ENCODE results near the gene MAGI3.

MAGI3 gene

DNA sequence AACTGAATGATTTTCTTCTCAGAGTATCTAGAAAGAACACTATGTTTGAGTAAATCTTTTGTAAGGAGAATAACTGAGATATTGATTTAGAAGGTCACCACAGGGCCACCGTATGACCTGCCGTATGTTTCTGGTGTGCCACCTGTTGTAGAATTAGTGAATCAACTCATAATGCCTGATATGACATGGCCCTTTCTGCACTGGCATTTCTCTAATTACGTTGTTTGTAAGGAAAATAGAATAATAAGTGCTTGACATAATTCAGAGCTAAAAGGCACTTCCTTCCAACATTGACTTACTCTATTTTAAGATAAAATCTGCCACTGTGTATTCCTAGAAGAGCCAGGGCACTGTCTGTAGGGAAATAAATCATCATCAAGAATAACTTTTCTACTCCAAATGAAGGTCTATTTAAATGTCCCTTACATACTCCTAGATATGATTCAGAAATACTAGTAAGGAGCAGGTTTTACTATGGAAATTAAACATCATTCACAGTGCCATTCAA, 267.3 kb downstream of the MAGI3 start:
- no peak for DNase-seq (ENCODE audit: low read depth)

GRCh38 chr1:113659035-113659434, 268.7 kb downstream of the MAGI3 start:
- DNase-seq (ENCODE audit: low read depth): no peak

DNA sequence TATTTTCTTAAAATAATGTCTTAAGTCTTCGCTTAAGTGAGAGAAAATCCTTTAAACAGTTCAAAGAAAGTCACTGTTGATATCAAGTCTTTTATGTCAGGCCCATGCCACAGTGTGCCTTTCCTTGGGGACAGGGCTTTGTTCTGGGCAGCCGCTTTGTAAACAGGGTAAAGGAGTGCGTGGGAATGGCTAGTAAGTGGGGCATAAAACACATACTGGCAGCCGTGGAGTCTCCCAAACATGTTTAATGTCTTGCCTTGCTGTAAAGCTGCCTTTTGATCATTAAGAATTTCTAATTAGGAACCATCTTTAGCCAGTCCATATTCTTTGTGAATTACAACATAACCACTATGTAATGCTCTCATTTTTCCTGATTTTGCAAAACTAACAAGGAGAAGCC, 269.2 kb downstream of the MAGI3 start:
- no peak for DNase-seq (ENCODE audit: low read depth)

- DNase-seq (ENCODE audit: low read depth): no peak
Measured at GRCh38 chr1:113660088-113660487, 269.8 kb downstream of the MAGI3 start.

GRCh38 chr1:113662101-113662500, 271.8 kb downstream of the MAGI3 start:
- no peak for DNase-seq (ENCODE audit: low read depth)

DNA sequence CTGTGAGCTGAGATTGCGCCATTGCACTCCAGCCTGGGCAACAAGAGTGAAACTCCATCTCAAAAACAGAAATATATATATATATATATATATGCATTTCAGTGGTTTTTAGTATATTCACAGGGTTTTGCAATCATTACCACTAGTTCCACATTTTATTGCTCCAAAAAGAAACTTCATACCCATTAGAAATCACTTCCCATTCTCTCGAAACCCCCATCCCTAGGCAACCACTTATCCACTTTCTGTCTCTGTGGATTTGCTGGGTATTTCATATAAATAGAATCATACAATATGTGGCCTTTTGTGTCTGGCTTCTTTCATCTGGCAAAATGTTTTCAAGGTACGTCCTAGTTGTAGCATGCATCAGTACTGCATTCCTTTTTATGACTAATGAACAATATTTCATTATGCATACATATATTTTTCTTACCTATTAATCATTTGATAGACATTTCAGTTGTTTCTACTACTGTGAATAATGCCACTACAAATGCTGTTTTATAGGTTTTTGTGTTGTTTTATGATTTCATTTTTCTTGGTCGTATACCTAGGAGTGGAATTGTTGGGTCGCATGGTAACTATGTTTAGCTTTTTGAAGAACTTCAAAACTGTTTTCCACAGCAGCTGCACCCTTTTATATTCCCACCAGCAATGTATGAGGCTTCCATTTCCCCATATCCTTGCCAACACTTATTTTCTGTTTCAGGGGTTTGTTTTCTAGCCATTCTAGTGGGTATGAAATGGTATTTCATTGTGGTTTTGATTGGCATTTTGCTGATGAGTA, 273.0 kb downstream of the MAGI3 start:
- peak; percentile 23 for DNase-seq (ENCODE audit: low read depth)

DNA sequence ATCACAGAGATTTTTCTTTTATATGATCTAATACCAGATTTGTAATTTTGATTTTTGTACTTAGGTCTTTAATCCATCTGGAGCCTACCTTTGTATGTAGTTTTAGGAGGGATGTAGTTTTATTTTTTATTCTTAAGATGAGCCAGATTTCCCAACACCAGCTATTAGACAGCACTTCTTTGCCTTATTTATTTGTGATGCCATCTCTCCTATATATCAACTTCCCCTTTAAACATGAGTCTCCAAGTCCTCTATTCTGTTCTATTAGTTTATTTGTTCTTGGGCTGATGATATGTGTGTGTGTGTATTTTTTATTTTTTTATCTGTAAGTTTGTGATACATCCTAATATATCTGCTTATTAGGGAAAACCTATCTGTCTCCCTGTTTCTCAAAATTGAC, 274.8 kb downstream of the MAGI3 start:
- DNase-seq (ENCODE audit: low read depth): no peak

- no peak for DNase-seq (ENCODE audit: low read depth)
Measured at GRCh38 chr1:113666126-113666525, 275.8 kb downstream of the MAGI3 start.

- no peak for DNase-seq (ENCODE audit: low read depth)
Measured at GRCh38 chr1:113669988-113670387, 279.7 kb downstream of the MAGI3 start.

DNA sequence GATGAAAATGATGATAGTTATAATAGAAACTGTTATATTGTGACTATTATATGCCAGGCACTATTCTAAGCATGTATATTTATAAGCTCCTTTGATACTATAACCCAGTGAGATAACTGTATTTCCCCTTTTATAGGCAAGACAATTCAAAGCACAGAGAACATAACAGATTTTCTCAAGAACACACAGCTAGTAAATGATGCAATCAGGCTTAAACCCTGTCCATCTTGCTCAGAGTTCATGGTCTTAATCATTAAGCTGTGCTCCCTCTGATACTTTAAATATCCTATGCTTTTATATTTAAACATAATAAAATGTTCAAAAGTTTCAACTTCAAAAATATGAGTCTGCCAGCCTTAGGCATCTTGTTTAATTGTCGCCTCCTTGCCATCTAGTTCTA, 280.3 kb downstream of the MAGI3 start:
- DNase-seq (ENCODE audit: low read depth): no peak

- no peak for DNase-seq (ENCODE audit: low read depth)
Measured at GRCh38 chr1:113672491-113672890, 282.2 kb downstream of the MAGI3 start.

- DNase-seq (ENCODE audit: low read depth): no peak
Measured at GRCh38 chr1:113674591-113674990, 284.3 kb downstream of the MAGI3 start.

GRCh38 chr1:113675302-113675701, 285.0 kb downstream of the MAGI3 start:
- DNase-seq (ENCODE audit: low read depth): no peak

GRCh38 chr1:113676524-113676923, 286.2 kb downstream of the MAGI3 start:
- no peak for DNase-seq (ENCODE audit: low read depth)

DNA sequence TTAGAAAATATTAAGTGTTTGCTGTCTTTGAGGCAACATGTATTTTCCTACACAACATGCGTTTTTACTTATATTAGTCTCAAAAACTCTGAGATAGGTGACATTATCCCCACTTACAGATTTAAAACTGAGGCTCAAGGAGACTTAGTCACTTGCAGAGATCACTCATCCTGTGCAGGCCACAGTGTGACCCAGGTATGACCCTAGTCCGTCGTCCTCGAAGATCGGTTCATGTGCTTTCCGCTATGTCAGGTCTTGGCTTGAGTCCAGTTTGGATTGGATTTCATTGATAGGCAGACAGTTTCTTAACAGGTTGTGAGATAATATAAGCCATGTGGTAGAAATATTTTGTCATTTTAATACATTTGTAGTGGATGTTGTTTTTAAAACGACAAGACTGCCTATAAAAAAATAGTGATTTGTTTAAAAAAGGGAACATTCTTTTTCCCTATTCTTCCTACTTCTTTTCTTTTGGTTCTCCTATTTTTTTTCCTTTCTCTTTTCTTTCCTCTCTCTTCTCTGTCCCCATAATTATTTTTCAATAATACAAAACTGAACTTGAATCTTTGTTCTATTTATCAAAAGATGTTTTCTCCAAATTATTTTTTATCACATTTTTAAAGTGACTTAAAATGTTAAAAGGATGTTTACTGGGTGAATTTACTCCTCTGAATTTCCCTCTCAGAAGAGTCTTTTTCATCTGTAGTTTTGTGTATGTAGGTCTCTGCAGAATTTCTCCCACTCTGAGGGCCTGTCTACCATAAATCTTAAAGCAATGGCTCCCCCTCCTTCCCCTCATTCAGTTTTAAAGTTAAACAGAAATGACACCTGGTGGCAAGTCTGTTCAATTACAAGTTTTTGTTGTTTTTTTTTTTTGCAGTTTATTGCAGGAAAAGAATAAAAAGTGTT, 287.2 kb downstream of the MAGI3 start:
- DNase-seq (ENCODE audit: low read depth): no peak

DNA sequence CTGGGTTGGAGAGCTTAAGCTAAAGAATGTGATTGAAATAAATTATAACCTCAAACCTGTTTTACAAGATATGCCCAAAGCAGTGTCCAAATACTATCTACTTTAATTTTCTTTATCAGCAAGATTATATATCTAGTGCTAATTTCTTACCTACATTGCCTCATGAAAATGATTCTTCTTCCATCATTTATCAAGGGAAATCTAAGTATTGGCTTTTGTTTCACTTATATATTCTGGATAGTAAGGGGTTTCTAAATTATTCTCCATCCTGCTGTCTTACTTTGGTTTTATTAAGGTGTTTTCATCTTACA, 287.8 kb downstream of the MAGI3 start:
- no peak for DNase-seq (ENCODE audit: low read depth)

DNA sequence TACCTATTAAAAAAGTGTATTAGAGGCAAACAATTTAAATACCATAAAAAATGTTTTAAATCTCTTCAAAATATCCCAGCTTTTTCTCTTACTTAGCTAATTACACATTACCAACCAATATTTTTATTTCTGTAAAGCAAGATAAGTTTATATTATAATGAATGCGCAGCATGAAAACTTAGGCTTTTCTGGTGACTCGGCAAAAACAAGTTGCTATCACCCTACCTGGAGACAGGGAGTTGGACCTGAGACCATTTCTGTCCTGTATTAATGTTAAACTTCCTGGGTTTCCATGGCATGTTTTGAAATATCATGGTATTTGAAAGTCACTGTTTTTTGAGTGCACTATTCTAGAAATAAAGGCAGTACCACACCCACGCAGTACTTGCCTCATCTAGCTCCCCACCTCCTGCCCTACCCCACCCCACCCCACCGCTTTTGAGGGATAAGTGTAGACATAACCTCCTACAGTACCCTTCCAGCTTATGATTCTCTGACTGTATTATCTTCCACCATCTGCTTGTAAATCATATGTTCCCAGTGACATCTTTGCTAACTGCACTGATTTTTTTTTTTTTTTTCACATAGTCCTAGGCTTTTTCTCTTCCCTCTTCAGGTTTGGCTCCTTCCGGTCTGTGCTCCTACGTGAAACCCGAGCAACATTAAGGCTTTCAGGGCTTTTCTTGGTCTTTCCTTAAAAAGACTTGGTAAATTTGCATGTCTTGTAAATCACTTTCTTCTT, 291.5 kb downstream of the MAGI3 start:
- no peak for DNase-seq (ENCODE audit: low read depth)

GRCh38 chr1:113683384-113684152, 293.3 kb downstream of the MAGI3 start:
- no peak for DNase-seq (ENCODE audit: low read depth)

GRCh38 chr1:113684153-113684541, 293.8 kb downstream of the MAGI3 start:
- no peak for DNase-seq (ENCODE audit: low read depth)

DNA sequence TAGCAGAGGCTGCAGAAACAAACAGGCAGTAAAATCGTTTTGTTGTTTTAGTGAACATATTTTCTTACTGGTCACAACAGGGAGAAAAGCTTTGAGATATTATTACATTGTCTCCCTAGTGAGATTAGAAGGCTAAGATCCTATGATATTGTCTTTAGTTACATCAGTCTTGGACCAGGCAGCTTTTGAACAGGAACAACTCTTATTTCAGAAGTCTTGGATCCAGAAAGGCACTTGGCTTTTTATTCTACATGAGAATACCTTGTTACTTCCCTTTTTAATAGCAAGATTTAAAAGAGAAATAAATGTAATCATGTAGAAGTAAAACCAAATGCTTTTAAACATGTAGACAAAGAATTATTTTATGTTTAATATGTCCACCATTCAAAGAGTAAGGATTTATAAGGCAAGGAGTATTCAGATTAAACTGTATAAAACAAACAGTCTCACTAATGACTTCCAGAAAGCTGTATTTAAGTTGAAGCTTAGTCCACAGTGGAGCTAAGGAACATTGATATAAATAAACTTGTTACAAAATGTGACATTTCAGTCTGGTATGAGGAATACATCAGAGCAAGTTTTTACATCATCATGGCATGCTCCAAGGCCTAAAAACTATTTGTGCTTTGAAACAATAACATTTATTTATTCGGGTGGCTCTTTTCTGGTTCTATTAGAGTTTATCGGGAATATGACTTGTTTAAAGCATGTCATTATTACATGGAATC, 296.7 kb downstream of the MAGI3 start:
- no peak for DNase-seq (ENCODE audit: low read depth)

GRCh38 chr1:113691184-113691583, 300.9 kb downstream of the MAGI3 start:
- no peak for DNase-seq (ENCODE audit: low read depth)

All from HS-27A (cell line).